Psoas muscle (tissue), 8 donors: ENCODE measurements around the gene TSPAN9. TPM values are rescaled to one million over a fixed set of nuclear protein-coding genes. Genes with fewer than 3 reads are reported as not detected.

Source experiments
- ATAC-seq, 4 donors: fragments of 200-7000 bp; cut with Tn5 transposase; one replicate each; pipeline ENCODE4 v1.9.1; 2020; ENCODE audit warnings: moderate library complexity in 3 of 4, mild to moderate bottlenecking in 2 of 4
- DNase-seq, 2 donors: peaks; one replicate each; pipeline ENCODE4 v3.0.0-alpha.2; 2020
- H3K27ac ChIP-seq: fragments of 200-600 bp; one replicate; pipeline ENCODE4 v1.8.0; 2022
- H3K27me3 ChIP-seq, 3 donors: fragments of 200-600 bp in 1 of 3; one replicate each; pipeline versions ENCODE4 v1.6.1 to v1.8.0; 2013 to 2022; ENCODE audit warnings: low read length in 2 of 3, mild to moderate bottlenecking in 2 of 3, moderate library complexity in 1 of 3; ENCODE audit not compliant: insufficient read depth in 3 of 3
- H3K36me3 ChIP-seq, 2 donors: fragments of 200-600 bp in 1 of 2; one replicate each; pipeline versions ENCODE4 v1.6.1 to v1.8.0; 2013 to 2022; ENCODE audit warnings: low read depth in 1 of 2, mild to moderate bottlenecking in 1 of 2, moderate library complexity in 1 of 2; ENCODE audit not compliant: insufficient read depth in 1 of 2
- H3K4me1 ChIP-seq: fragments of 200-600 bp; one replicate; pipeline ENCODE4 v1.8.0; 2022
- H3K4me3 ChIP-seq: fragments of 200-600 bp; one replicate; pipeline ENCODE4 v1.8.0; 2022; ENCODE audit warnings: mild to moderate bottlenecking
- H3K9me3 ChIP-seq: fragments of 200-600 bp; one replicate; pipeline ENCODE4 v1.8.0; 2022
- WGBS, 3 donors: extraction: QIAGEN DNeasy Blood & Tissue Kit; methylation state at CpG; one replicate each; pipeline versions ENCODE4 v1.1.6 to v1.1.7; 2013; 5-methylcytosine and 5-hydroxymethylcytosine counted together
- intact Hi-C, 2 donors: fragments of 100-400 bp; cut with DNase I; formaldehyde crosslinking; loops; one replicate each; pipeline versions ENCODE4 v1.11.0 to v1.14.2; 2022
- polyA plus RNA-seq, 3 donors: library from polyadenylated mRNA; stranded (reverse); fragments of 200-250 nt; gene quantifications; one replicate each; pipeline ENCODE4 v1.2.3, GENCODE V29; 2013
- total RNA-seq, 4 donors: library from RNA; stranded (reverse); fragmentation: NEBNext Ultra II Directional in 2 of 4; extraction: Animal tissue kit (Norgen Biotek cat#: 25700) in 2 of 4; gene quantifications; one replicate each; pipeline versions ENCODE4 v1.2.1 to v1.2.4, GENCODE V29; 2021 to 2023
- TF ChIP-seq, protein P1 (sequence below): fragments of 200-600 bp; IDR thresholded peaks from one replicate; pipeline ENCODE4 v1.8.0; 2022; ENCODE audit warnings: antibody characterized with exemption
- donor health status: healthy with polysubstance abuse.
- donor health status: DM: no; HTN: no; CAD: no; lungs with moderate emphysema.
- donor health status: Bipolar disorder and iron deficiency.
- donor health status: healthy.
- donor health status: DM: yes; HTN: yes; CAD: no.
- donor health status: DM: no; HTN: no; CAD: no.
- donor health status: DM: no; HTN: no; CAD: no.
- donor health status: DM: yes; HTN: yes; CAD: no.

Gene TSPAN9
- total and polyA plus RNA-seq, 7 donors: 6.4 to 28.0 (median 11.6) TPM

DNA sequence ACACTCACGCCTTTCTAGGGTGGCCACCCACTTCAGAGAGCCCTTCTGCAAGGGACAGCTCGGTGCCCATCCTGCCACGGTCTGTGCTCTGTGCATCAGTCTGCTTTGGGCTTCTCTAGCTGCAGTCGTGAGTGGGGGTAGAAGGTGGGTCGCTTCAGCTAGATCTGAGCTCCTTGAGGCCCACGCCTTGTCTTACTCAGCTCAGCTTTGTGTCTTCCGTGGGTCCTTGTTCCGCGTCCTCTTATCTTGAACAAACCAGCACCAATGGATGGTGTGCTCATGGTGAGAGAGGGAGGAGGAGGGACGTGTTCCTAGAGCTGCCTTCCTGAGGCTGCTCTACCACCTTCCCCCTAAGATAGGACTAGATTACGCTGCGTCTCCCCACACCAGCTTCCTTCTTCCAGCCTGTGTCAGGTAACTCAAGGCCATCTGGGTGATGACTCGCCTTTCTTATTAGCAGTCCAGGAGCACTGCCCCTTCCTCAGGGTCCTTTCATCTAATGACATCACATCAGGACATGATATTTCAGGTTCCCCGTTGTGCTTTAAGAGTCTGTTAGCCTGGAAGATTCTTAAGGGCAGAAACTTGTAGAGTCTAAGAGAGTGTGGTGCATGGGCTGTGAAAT is 118.8 kb downstream of the TSPAN9 start:
- TF ChIP-seq, protein P1, sequence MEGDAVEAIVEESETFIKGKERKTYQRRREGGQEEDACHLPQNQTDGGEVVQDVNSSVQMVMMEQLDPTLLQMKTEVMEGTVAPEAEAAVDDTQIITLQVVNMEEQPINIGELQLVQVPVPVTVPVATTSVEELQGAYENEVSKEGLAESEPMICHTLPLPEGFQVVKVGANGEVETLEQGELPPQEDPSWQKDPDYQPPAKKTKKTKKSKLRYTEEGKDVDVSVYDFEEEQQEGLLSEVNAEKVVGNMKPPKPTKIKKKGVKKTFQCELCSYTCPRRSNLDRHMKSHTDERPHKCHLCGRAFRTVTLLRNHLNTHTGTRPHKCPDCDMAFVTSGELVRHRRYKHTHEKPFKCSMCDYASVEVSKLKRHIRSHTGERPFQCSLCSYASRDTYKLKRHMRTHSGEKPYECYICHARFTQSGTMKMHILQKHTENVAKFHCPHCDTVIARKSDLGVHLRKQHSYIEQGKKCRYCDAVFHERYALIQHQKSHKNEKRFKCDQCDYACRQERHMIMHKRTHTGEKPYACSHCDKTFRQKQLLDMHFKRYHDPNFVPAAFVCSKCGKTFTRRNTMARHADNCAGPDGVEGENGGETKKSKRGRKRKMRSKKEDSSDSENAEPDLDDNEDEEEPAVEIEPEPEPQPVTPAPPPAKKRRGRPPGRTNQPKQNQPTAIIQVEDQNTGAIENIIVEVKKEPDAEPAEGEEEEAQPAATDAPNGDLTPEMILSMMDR: no peak
- intact Hi-C loops: loop anchor here in 1 of 2 donors (5.0 kb wide), 2 partner anchors 49 to 1596 kb away; no protein-coding TSS in a partner anchor
- no peak overlapping the region for H3K27ac ChIP-seq
- peaks cover 12% of the 10 kb centered on the region for H3K4me1 ChIP-seq
- H3K9me3 ChIP-seq: no peaks in the 10 kb centered on the region
- no peaks in the 10 kb centered on the region for H3K27me3 ChIP-seq
- 92 to 96% (median 94%) methylated on average over 14 of the region's 14 CpGs for WGBS, 3 donors
- ATAC-seq: no peak
- DNase-seq: no peak
- H3K36me3 ChIP-seq: no peaks in the 10 kb centered on the region
- H3K4me3 ChIP-seq: no peak overlapping the region

DNA sequence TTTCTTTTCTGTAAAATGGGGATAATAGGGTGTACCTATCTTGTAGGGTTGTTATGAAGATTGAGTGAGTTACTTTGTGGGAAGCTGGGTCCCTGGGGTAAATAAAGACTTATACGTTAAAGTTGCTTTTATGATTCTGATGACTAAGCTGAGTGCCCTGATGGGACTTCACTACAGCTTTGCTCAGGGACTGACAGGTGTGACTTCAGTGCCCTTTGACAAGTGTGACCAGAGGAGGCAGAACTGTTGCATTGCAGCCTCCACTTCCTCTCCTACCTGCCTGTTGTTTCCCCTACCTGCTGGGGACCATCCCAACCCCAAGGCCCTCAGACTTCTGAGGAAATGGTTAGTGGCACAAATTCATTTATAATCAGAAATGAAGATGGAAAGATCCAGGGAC is 119.3 kb downstream of the TSPAN9 start:
- no peaks in the 10 kb centered on the region for H3K9me3 ChIP-seq
- intact Hi-C loops: loop anchor here in 1 of 2 donors (5.0 kb wide), 2 partner anchors 49 to 1596 kb away; no protein-coding TSS in a partner anchor
- H3K27me3 ChIP-seq: no peaks in the 10 kb centered on the region
- 87 to 92% (median 89%) methylated on average over 1 of the region's 1 CpG for WGBS, 3 donors
- DNase-seq: no peak
- H3K36me3 ChIP-seq: no peaks in the 10 kb centered on the region
- no peak overlapping the region for H3K27ac ChIP-seq
- no peak overlapping the region for H3K4me3 ChIP-seq
- H3K4me1 ChIP-seq: peaks cover 17% of the 10 kb centered on the region
- TF ChIP-seq, protein P1: no peak
- no peak for ATAC-seq

DNA sequence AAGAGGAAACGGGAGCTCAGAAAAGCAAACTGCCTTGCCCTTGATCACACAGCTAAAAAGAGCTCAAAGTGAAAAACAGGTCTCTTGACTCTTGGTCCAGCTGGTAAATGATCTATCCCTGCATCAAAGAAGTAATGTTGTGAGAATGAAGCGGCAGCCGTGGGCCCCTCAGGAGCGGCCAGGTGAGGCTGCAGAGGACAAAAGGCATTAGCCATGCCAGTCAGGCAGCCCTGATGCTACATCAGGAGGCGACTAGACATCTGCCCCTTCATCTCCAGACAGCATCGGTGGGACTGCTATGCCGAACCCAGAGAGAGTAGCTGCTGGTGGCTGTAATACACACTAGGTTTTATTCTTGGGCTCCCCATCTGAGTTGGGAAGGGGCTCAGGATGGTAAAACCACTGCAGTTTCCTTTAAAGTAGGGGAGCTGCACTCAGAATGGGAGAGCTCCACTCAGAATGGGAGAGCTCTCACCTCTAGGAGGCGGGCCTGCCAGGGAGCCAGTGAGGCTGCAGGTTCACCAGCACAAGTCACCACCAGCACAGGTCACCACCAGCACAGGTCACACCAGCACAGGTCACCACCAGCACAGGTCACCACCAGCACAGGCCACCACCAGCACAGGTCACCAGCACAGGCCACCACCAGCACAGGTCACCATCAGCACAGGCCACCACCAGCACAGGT is 120.1 kb downstream of the TSPAN9 start:
- no peak overlapping the region for H3K4me3 ChIP-seq
- H3K9me3 ChIP-seq: no peaks in the 10 kb centered on the region
- H3K27me3 ChIP-seq: no peaks in the 10 kb centered on the region
- intact Hi-C loops: loop anchor here in 1 of 2 donors (5.0 kb wide), 2 partner anchors 50 to 1595 kb away; no protein-coding TSS in a partner anchor
- ATAC-seq: no peak
- no peak for DNase-seq
- H3K27ac ChIP-seq: no peak overlapping the region
- 85 to 96% (median 96%) methylated on average over 8 of the region's 8 CpGs for WGBS, 3 donors
- TF ChIP-seq, protein P1: no peak
- no peaks in the 10 kb centered on the region for H3K36me3 ChIP-seq
- peaks cover 25% of the 10 kb centered on the region for H3K4me1 ChIP-seq

DNA sequence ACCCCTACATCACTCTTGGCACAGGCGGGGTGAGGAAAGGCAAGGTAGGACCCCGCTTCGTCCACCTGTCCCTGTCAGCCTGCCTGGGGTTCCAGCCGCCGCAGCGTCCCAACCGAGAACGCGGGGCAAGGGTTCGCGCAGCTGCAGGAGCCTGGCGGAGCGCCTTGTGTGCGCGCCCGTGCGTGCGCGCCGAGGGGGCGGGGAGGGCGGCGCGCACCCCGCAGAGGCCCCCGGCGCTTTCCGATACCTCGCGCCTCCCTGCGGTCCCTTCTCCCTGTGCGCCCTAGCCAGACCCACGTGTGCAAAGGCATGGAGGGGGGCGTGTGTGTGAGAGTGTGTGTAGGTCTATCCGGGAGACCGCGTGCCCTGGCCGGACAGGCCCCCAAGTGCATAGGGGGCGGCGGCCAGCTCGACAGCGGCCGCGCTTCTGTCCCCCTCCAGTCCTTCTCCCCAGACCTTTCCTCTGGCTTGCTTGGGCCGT is 122.4 kb downstream of the TSPAN9 start:
- Histone ChIP-seq H3K36me3 (no peaks in the 10 kb centered on the region), H3K9me3 (no peaks in the 10 kb centered on the region), H3K27me3 (no peaks in the 10 kb centered on the region), H3K4me3 (peak overlapping the region; percentile 71), H3K4me1 (peaks cover 37% of the 10 kb centered on the region), H3K27ac (peak overlapping the region; percentile 67)
- DNase-seq (no peak), ATAC-seq (peak; percentile 37 to 63 (median 50))
- intact Hi-C loops: loop anchor here (5.0 kb wide), 7 partner anchors 38 to 1593 kb away; no protein-coding TSS in a partner anchor
- WGBS, 3 donors: 1 to 15% (median 5%) methylated on average over 40 to 45 of the region's 45 CpGs
- TF ChIP-seq, protein P1: no peak
